OCI-LY1 (cell line): ENCODE measurements around the gene STRIP2.

Experiments used
- H2AFZ ChIP-seq: fragments of 200-600 bp; sonication (generic), shearing (Covaris generic); 2 replicates; pipeline ENCODE4 v1.6.0; 2014; ENCODE audit warnings: antibody characterized with exemption, mild to moderate bottlenecking, low read length
- H3F3A ChIP-seq: fragments of 200-600 bp; sonication (generic), shearing (Covaris generic); 2 replicates; pipeline ENCODE4 v1.6.0; 2014; ENCODE audit warnings: mild to moderate bottlenecking, antibody characterized with exemption, low read length, moderate library complexity; ENCODE audit not compliant: insufficient read depth
- H3K27ac ChIP-seq: fragments of 200-600 bp; sonication (generic); 2 replicates; pipeline ENCODE4 v1.5.1; 2014; ENCODE audit warnings: low read length, mixed run types, mild to moderate bottlenecking, low read depth; ENCODE audit not compliant: poor library complexity, severe bottlenecking
- H3K27me3 ChIP-seq: fragments of 200-600 bp; sonication (generic); 2 replicates; pipeline ENCODE4 v1.6.0; 2014; ENCODE audit warnings: antibody characterized with exemption, mild to moderate bottlenecking, low read length, moderate library complexity; ENCODE audit not compliant: insufficient read depth
- H3K36me3 ChIP-seq: fragments of 200-600 bp; sonication (generic); 2 replicates; pipeline ENCODE4 v1.6.1; 2014; ENCODE audit warnings: mild to moderate bottlenecking, antibody characterized with exemption, low read length, moderate library complexity, mixed read lengths; ENCODE audit not compliant: insufficient read depth
- H3K4me1 ChIP-seq: fragments of 200-600 bp; sonication (generic); 2 replicates; pipeline ENCODE4 v1.5.1; 2014; ENCODE audit warnings: mild to moderate bottlenecking, low read length, moderate library complexity; ENCODE audit not compliant: insufficient read depth, severe bottlenecking
- H3K4me2 ChIP-seq: fragments of 200-600 bp; sonication (generic), shearing (Covaris generic); 2 replicates; pipeline ENCODE4 v1.6.1; 2014; ENCODE audit warnings: low read length
- H3K4me3 ChIP-seq: fragments of 200-600 bp; sonication (generic); 2 replicates; pipeline ENCODE4 v1.5.1; 2014; ENCODE audit warnings: low read length, low read depth, mild to moderate bottlenecking, mixed read lengths; ENCODE audit not compliant: poor library complexity, severe bottlenecking
- H3K79me2 ChIP-seq: fragments of 200-600 bp; shearing (Covaris generic); 2 replicates; pipeline ENCODE4 v1.6.1; 2016; ENCODE audit warnings: mixed run types, low read length, mixed read lengths; ENCODE audit not compliant: insufficient read depth
- H3K9ac ChIP-seq: fragments of 200-600 bp; sonication (generic), shearing (Covaris generic); 2 replicates; pipeline ENCODE4 v1.6.1; 2014; ENCODE audit warnings: mild to moderate bottlenecking, low read length, mixed read lengths
- H3K9me2 ChIP-seq: fragments of 200-600 bp; sonication (generic), shearing (Covaris generic); 2 replicates; pipeline ENCODE4 v1.6.1; 2014; ENCODE audit warnings: low read depth, mild to moderate bottlenecking, low read length, mixed read lengths
- H3K9me3 ChIP-seq: fragments of 200-600 bp; shearing (Covaris generic); 2 replicates; pipeline ENCODE4 v1.6.1; 2014; ENCODE audit warnings: low read length, mixed read lengths
- H4K20me1 ChIP-seq: fragments of 200-600 bp; sonication (generic), shearing (Covaris generic); 2 replicates; pipeline ENCODE4 v1.6.0; 2016; ENCODE audit warnings: mild to moderate bottlenecking, low read length; ENCODE audit not compliant: insufficient read depth
- CTCF ChIP-seq: fragments of 200-600 bp; sonication (generic), shearing (Covaris generic); IDR thresholded peaks from 2 replicates; pipeline ENCODE4 v1.5.1; 2017; ENCODE audit warnings: mild to moderate bottlenecking, antibody characterized with exemption, low read length, moderate library complexity, mixed read lengths
- EZH2 ChIP-seq: fragments of 200-600 bp; sonication (generic), shearing (Covaris generic); IDR thresholded peaks from 2 replicates; pipeline ENCODE4 v1.8.0; 2017; ENCODE audit warnings: borderline replicate concordance, mixed run types, mild to moderate bottlenecking, antibody characterized with exemption, low read length, moderate library complexity, mixed read lengths

Gene STRIP2

GRCh38 chr7:129529643-129530042, 95.4 kb downstream of the STRIP2 start:
- Histone ChIP-seq H3K36me3 (no peaks in the 10 kb centered on the region), H3K79me2 (no peaks in the 10 kb centered on the region)

DNA sequence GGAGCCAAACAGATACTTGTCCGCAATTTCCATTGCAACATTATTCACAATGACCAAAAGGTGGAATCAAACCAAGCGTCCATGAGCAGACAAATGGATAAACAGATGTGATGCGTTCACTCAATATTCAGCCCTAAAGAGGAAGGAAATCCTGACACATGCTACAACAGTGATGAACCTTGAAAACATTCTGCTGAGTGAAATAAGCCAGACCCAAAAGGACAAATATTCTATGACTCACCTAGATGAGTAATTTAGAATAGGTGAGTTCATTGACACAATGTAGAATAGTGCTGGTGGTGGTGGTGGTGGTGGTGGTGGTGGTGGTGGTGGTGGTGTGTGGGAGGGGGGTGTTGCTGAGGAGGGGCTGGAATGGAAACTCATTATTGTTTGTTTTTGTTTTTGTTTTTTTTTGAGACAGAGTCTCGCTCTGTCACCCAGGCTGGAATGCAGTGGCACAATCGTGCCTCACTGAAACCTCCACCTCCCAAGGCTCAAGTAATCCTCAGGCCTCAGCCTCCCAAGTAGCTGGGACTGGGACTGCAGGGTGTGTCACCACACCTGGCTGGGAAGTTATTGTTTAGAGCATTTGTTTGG, 96.7 kb downstream of the STRIP2 start:
- no peaks in the 10 kb centered on the region for H3K9me2 ChIP-seq
- no peaks in the 10 kb centered on the region for H4K20me1 ChIP-seq
- no peak overlapping the region for H2AFZ ChIP-seq
- TF ChIP-seq EZH2 (no peak), CTCF (no peak)
- no peaks in the 10 kb centered on the region for H3F3A ChIP-seq
- no peak overlapping the region for H3K9ac ChIP-seq
- no peaks in the 10 kb centered on the region for H3K36me3 ChIP-seq
- H3K9me3 ChIP-seq: no peaks in the 10 kb centered on the region
- no peaks in the 10 kb centered on the region; the same call in 1 of the 2 replicates for H3K27me3 ChIP-seq
- no peaks in the 10 kb centered on the region for H3K4me1 ChIP-seq
- H3K4me3 ChIP-seq: no peak overlapping the region
- no peaks in the 10 kb centered on the region for H3K79me2 ChIP-seq
- H3K27ac ChIP-seq: no peak overlapping the region
- no peak overlapping the region for H3K4me2 ChIP-seq

More at GRCh38 chr7:129529643-129530042, 95.4 kb downstream of the STRIP2 start:
- H3K4me1 ChIP-seq: no peaks in the 10 kb centered on the region
- TF ChIP-seq CTCF: 0 out of 2 replicates have a peak, but pooled peaks have one; percentile 6
- no peak for TF ChIP-seq EZH2
- H4K20me1 ChIP-seq: no peaks in the 10 kb centered on the region
- H3K9ac ChIP-seq: no peak overlapping the region
- H3K4me3 ChIP-seq: no peak overlapping the region
- no peak overlapping the region for H3K27ac ChIP-seq
- no peaks in the 10 kb centered on the region for H3F3A ChIP-seq
- H3K9me3 ChIP-seq: no peaks in the 10 kb centered on the region
- H3K27me3 ChIP-seq: peaks cover 8% of the 10 kb centered on the region; the same call in 1 of the 2 replicates
- H3K4me2 ChIP-seq: no peak overlapping the region
- H2AFZ ChIP-seq: no peak overlapping the region
- H3K9me2 ChIP-seq: no peaks in the 10 kb centered on the region

GRCh38 chr7:129531721-129532120, 97.5 kb downstream of the STRIP2 start:
- no peak for TF ChIP-seq CTCF
- TF ChIP-seq EZH2: no peak
- no peak overlapping the region for H3K27ac ChIP-seq
- no peaks in the 10 kb centered on the region for H4K20me1 ChIP-seq
- H3K4me2 ChIP-seq: no peak overlapping the region
- no peaks in the 10 kb centered on the region; the same call in 1 of the 2 replicates for H3K27me3 ChIP-seq
- H3K9me2 ChIP-seq: no peaks in the 10 kb centered on the region
- H3K9ac ChIP-seq: no peak overlapping the region
- H3K4me1 ChIP-seq: no peaks in the 10 kb centered on the region
- no peak overlapping the region for H2AFZ ChIP-seq
- H3K79me2 ChIP-seq: no peaks in the 10 kb centered on the region
- H3K36me3 ChIP-seq: no peaks in the 10 kb centered on the region
- H3K9me3 ChIP-seq: no peaks in the 10 kb centered on the region
- H3F3A ChIP-seq: no peaks in the 10 kb centered on the region
- H3K4me3 ChIP-seq: no peak overlapping the region
